GM19238 (cell line): ENCODE measurements around the gene AFAP1.

Experiments used
- DNase-seq: peaks from one replicate; pipeline ENCODE4 v3.0.0; 2011; ENCODE audit warnings: low spot score; ENCODE audit not compliant: insufficient read length

AFAP1 gene

GRCh38 chr4:7740866-7741525 lies 198.7 kb downstream of the AFAP1 start:
- no peak for DNase-seq

DNA sequence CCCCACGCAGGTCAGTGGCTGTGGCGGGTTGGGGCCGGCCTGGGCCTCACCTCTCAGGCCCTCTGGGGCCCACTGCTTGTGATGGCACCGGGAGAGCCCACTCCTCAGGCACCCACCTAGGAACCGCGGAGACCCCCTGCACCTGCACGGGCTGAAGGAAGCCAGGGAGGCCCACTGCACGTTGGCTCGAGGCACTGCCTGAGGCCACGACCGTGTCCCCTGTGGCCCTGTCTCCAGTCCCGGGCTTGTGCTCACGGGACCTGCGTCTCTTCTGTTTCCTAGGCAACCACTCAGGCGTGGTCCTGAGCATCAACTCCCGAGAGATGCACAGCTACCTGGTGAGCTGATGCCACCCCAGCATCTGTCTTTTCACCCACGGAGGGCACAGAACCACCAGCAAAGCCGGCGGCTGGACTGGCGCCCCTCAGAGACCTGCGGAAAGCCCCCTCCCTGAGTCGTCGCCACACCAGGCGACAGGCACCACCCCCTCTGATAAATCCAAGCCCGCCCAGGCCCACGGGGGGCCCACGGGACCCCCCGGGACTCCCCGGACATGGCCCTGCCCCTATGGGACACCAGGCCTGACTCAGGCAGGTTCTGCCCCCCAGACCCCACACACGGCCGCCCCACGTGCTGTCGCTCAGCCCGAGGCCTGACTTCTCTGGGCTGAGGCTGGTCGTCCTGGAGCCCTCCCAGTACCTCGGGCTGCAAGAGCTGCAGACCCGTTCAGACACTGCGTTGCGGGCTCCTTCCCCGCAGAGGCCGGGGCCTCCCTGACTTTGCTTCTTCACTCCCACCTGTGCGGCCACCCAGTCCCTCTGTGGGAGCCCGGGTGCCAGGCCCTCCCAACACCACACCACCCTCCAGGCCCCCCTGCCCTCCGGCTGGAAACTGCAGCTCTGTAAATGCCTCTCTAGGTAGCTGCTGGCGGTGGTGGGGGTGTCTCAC lies 199.5 kb downstream of the AFAP1 start:
- no peak for DNase-seq

DNA sequence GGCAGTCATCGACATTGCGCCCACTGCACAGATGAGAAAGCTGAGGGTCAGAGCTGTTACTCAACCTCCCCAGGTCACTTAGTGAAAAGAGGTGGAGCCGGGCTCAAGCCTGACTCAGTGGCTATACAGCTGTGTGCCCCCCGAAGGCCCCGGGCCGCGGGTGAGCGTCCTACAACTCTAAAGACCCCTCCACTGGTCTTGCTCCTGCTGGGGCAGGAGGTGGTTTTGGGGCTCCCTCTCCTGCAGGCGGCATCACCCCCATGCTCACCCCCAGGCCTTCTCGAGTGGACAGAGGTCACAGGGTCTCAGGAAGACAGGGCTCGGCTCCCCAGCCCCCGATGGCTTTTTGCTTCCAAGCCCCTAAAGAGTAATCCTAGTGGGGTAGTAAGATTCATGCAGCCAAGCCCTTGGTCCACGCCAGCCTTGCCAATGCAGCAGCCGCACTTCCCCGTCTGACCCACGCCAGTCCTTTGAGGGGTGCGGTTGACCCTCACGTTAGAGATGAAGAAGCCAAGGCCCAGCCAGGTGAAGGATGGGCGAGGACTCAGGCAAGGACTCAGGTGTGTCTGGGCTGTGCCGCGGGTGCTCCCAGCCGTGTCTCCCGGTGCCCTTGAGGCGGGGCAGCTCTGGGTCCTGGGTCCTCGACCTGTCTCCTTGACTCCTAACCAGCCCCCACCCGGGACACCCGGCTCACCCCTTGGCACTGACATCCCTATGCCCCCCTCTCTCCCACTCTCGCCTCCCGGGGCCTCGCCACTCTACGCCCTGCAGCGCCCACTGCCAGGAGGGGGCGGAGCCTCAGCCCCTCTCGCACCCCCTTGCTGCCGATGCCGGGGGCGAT lies 200.4 kb downstream of the AFAP1 start:
- DNase-seq, result no peak

DNA sequence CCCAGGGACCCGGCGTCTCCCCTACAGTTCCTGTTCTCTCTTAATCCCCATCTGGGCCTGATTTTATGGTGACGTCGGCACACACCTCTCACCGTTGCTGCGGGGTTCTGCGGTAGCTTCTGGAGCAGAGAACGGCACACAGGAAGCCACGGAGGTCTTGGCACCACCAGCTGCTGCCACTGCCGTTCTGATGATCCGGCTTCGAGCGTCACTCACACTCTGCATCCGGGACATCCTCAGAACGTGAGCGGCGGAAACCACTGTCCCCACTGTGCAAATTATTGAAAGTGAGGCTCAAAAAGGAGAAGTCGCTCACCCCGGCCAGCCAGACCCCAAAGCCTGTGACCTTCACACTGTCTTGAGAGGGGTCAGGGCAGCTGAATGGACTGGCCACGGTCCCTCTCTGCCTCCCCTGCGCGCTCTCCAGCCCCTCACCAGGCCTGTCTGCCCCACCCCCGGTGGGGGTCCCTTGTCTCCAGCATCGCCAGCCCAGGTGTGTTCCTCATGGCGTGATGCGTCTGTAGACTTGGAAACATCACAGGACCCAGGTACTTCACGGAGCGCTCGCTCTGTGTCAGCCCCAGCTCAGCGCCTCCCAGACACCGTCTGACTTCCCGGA lies 201.1 kb downstream of the AFAP1 start:
- DNase-seq, result no peak

- DNase-seq, result no peak
Observed at GRCh38 chr4:7737752-7738457, 201.8 kb downstream of the AFAP1 start.

DNA sequence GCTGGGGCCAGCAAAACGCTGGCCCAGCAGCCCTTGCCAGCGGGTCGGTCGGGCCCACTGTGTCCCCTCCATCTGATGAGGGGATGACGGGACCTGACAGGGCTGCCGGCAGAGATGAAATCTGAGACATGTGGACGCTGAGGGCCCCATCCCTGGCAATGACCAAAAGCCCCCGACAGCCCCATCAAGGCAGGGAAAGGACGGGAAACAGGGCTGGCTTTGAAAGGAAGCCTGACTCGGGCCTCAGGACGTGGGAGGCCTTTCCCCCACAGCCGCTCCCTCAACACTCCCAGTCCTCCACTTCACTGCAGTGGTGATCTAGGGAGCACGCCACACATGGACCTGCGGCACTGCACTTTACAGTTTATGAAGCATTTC lies 202.4 kb downstream of the AFAP1 start:
- DNase-seq, result no peak

DNA sequence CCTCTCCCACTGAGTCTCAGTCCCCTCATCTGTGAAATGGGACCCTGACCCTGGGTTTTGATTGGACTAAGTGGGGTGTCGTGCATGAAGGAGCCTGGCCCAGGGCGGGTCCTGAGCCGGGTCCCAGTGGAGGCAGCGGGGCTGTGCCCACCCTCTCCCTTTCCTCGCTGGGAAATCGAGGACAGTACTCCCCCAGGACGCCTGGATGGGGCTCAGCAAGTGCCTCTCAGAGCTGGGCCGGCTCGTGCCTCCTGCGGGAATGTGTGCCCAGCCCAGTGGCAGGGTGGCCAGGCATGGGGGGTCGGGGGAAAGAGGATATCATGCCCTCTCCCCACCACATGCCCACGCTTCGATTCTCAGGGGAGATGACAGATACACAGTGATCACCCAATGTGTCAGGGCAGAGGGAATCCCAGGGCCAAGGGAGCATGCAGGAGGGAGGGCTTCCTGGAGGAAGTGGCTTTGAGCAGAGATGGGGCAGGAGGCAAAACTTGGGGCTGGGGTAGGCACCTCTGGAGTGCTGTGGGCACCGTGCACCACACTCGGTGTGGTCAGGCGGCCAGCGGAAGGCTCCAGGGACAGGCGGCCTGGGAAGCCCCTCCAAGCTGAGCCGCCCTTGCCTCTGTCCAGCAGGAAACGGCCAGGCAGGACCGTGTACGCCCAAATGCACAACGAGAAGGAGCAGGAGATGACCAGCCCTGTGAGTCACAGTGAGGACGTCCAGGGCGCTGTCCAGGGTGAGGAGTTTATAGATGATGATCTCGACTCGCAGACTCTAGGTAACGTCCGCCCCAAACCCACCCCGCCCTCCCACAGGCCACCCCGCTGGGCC lies 203.0 kb downstream of the AFAP1 start:
- no peak for DNase-seq

GRCh38 chr4:7735961-7736360 lies 203.7 kb downstream of the AFAP1 start:
- no peak for DNase-seq

DNA sequence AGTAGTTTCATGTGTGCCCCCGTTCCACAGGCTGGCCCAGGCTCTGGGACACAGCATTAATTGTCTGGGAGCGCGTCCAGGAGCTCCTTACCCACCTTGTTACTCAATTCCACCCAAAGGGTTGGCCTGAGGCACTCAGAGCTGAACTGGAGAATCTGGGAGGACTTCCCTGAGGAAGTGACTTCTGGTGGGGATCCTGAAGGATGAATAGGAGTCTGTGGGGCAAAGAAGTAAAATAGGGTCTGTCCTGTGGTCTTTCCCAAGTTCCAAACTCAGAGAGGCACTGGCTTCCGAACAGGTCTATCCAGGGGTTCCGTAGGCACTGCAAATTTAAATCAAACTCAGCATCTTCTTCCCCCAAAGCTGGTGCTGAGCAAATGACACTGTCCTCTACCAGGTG lies 204.3 kb downstream of the AFAP1 start:
- no peak for DNase-seq

DNA sequence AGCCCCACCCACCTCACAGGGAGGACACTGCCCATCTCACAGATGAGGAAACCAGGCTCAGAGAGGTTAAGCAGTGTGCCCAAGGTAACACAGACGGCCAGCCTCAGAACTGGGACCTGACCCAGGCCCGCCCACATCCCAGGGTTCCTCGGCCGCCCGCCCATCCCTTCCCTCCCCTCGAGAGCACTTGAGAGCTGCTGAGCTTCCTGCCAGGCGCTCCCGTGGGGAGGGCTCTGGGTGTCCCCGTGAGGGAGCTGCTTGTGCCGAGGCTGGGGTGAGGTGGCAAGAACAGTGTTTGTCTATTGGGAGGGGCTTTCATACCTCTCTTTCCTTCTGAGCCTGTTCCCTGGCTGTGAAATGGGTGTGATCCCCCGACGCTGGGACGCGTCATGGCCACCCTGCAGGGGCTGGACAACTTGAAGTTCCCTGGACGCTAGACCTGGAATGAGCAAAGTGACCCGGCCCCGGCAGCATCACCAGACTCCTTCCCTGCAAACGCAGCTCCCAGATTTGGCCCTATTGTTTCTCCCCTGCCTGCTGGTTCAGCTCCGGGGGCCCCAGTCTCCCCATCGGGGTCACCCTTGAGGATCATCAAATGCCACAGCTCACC lies 204.9 kb downstream of the AFAP1 start:
- DNase-seq, result no peak

- DNase-seq, result no peak
Observed at GRCh38 chr4:7733801-7734650, 205.6 kb downstream of the AFAP1 start.

DNA sequence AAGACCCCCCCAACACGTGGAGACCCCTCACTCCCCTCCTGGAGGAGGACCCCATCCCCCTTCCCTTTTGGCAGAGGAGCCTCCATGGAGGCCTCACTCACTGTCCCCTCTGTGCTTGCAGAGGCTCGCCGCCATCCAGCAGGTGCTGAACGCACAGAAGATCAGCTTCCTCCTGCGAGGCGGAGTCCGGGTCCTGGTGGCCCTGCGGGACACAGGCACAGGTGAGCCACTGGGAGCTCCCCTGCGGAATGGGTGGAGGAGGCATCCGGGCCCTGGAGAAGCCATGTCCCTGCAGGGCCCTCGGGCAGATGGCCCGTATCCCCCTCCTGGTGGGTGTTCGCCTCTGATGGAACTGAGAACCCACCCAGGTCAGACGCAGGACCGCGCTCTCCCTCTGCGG lies 206.5 kb downstream of the AFAP1 start:
- no peak for DNase-seq

GRCh38 chr4:7732263-7732662 lies 207.4 kb downstream of the AFAP1 start:
- no peak for DNase-seq

DNA sequence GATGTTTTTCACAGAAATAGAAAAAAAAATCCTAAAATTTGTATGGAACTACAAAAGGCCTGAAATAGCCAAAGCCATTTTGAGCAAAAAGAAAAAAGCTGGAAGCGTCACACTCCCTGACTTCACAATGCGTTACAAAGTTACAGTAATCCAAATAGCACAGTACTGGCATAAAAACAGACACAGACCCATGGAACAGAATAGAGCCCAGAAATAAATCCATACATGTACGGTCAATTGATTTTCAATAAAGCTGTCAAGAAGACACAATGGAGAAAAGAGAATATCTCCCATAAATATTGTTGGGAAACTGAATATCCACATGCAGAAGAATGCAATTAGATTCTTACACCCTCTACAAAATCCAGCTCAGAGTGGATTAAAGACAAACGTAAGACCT lies 208.2 kb downstream of the AFAP1 start:
- no peak for DNase-seq

DNA sequence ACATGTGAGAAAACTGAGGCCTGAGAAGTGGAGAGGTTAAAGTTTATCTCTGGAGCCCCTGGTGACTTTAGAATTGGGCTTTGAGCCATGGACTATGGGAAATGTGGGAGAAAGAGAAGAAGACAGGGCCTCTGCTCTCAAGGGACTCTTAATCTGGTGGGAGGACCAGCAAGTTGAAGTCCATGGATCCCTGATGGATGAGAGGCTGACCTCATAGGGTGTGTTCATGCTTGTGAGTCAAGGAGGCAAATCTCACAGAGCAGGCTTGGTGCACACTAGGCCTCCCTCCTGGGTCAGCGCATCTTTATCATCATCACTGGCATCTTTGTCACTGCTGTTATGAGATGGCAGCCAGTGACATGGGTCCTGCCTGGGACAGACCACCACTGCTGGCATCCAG lies 211.9 kb downstream of the AFAP1 start:
- no peak for DNase-seq

DNA sequence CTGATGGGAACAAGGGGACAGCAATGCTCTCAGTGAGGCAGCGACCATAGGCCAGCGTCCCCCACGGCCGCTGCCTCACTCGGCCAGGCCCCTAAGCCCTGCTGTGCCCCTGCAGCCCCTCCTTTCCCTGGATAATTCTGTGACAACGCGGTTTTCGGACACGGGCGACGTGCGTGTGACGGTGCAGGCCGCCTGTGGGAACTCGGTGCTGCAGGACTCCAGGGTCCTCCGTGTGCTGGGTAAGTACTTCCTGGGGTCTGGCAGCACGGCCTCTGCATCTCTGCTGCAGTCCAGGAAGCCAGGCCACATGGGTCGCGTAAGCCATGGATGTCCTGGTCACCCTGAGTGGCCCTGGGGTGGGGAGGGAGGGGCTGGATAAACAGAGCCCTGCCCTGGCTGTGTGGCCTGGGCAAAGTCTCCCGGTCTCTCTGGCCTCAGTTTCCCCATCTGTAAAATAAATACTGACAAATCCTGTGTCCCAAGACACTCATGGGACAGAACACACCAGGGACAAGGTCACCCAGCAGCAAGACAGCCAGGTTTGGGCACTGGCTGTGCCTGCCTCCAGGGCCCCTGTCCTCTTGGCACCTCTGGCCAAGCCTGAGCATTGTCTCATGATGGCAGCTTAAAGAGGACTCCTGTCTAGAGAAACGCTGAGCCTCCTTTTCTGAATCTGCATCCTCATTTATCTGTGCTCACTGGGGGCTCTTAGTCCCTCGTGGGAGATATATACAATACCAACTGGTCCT lies 212.8 kb downstream of the AFAP1 start:
- no peak for DNase-seq

- no peak for DNase-seq
Observed at GRCh38 chr4:7725951-7726350, 213.7 kb downstream of the AFAP1 start.

GRCh38 chr4:7723625-7724024 lies 216.0 kb downstream of the AFAP1 start:
- DNase-seq, result no peak
